HG02678 (cell line): ENCODE data around the gene KRT1.
"Not testable (repeated sequence)": the region's sequence is repeated elsewhere in the genome, so short reads cannot be mapped to it uniquely, and the experiment has no call there.

Source experiments
- ATAC-seq: cut with Tn5 transposase; IDR thresholded peaks from one replicate; pipeline ENCODE4 v1.9.1; 2021; ENCODE audit warnings: mild to moderate bottlenecking, moderate library complexity; ENCODE audit not compliant: unreplicated experiment

The KRT1 gene

DNA sequence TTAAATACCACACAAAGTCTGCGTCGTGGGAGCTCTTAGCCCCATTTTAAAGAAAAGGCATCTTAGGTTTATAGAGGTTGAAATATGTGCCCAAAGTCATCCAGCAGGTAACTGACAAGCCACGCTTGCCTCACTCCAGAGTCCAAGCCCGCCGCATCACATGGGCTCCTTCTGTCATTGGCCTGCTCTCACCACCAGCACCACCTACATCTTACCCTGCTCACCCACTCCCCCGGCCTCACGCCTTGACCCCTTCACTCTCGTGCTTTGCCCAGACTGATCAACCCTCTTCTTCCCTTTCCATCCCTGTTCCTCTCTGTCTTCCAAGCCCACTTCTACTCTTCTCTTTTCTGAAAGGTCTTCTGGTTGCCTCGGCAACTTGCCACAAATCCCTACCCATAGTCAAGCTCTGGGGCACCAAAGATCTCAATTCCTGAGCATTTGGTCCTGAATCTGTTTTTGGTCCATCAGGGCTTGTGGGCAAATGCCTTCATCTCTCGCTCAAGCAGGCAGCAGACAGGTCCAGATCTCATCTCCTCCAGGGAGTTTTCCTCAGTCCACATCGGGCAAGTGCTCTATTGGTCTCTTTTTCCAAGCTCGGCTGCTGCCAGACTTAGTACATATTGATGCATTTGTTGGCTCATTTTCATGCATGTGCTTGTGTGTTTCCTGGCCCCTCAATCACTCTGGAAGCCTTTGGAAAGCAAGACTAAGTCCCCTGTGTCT is 3.5 kb upstream of the KRT1 start:
- no peak for ATAC-seq

DNA sequence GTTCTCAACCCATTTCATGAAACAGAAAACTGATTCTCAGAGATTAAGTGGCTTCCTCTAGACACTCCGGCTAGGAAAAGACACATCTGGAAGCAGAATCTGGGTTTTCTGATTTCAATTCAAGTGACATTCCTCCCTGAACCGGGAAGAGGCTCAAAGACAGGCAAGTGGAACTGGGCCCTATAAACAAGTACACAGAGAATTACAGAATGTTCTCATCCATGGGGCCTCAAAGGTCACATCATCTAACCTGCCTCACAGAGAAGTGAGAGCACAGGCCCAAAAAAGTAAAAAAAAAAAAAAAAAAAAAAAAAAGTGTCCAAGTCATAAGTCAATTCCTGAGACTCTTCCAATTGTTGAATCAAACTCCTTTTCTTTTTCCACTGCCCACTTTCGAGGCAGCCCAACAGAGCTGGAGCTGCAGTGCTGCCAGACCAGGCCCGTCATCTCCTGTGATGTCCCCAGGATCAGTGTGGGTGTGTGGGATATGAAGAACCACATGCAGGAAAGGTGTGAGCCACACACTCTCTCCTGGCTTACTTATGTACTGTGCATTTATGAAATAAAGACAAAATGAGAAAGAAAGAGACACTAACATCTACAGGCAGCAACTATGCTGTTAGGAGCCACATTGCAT is 2.8 kb upstream of the KRT1 start:
- ATAC-seq: no peak

DNA sequence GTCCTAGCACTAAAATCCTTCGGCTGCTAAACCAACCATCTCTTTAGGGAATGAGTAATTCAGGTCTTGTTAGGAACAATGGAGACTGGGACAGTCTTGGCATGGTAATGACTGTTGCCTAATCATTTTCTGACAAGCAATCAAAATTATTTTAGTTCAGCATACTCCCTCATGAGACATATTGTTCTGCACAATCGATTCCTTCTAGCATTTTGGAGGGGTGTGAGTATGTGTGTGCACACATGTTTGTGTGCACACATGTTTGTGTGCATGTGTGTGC is 2.1 kb upstream of the KRT1 start:
- no peak for ATAC-seq

DNA sequence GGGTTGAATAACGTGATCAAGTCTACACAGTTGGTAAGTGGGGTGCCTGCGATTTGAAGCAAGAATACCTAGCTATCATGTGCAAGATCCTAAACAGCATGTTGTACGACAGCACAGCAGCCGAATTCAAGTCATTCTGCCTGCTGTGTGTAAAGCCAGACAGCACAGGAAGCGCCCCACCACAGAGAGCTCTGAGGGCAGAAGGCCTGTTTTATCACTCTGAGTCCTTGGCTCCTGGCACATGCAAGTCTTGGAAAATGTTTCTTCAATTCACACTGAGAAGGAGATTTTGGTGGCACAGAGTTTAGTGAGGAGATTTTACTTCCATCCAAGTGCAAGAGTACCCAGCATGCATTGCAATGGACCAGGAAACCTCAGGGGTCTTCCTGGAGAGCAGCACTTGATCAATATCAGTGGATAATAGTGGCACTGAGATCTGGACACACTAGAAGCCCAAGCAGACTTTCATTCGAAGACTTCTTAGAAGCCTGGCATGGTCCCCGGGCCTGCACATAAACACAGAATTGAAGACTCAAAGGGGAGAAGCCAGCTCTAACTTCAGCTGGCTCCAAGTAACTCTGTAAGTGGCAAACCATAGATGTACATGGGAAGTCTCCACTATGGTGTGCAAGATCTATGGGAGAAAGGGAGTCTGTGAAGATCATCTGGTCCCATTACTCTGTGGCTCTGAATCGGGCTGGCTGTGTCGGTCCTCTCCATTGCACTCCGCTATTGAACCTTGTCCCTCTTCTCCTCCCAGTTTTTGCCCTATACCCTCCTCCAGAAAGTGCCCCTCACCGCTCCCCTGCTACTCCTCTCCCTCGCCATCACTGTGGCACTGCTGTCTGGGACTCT is 1.5 kb upstream of the KRT1 start:
- no peak for ATAC-seq

DNA sequence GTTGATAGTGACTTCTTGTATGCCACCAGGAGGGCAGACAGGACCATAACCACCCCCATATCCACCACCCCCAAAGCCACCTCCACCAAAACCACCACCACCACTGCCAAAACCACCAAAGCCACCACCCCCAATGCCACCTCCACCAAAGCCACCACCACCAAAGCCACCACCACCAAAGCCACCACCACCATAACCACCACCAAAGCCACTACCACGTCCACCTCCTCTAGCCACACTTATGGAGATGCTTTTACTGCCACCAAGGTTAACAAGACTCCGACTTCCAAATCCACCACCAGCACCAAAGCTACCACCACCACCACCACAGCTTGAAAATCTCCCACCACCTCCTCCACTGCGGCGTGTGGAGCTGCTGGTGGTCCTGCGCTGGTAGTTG is 332 bp downstream of the KRT1 start:
- ATAC-seq: no peak

DNA sequence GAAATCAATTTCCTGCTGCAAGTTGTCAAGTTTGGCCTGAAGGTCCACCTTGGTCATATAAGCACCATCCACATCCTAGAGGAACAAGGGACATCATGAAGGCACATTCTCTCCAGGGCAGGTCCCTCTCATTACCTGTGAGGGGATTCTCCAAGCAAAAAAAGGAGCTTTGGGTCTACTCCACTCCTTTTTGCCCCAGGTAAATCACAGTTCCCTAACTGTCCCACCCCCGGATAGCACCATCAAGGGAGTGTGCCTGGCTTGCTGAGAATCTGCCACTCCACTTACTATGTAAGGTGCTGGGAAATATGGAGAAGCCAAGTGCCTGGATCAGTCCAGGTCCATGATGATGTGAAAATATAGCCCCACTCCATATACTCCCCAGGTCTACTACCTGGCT is 2.5 kb downstream of the KRT1 start:
- ATAC-seq: no peak

DNA sequence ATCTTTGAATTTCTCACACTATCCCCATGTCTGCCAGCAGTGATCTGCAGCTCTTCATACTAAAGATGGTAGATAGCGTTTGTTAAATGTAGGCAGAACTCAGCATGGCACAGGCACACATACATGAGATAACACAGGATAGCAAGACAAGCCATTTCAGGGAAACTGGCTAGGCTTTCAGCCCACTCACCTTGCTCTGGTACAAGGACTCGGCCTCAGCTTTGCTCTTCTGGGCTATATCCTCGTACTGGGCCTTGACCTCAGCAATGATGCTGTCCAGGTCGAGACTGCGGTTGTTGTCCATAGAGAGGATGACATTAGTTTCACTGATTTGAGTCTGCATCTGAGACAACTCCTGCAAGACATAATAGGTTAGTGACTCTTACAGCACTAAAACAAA is 3.1 kb downstream of the KRT1 start:
- ATAC-seq: no peak

DNA sequence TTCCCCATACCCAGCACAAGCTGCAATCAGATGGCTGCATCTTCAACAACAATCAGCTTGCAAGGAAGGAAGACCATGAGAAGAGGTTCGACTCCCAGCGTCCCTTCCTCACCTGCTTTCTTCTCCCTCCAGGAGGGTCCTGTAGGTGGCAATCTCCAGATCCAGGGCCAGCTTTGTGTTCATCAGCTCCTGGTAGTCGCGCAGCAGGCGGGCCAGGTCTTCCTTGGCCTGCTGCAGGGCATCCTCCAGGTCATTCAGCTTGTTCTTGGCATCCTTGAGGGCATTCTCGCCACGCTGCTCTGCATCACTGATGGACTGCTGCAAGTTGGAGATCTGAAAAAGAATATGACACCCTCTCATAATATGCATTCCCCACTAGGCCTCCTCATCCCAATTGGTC is 4.0 kb downstream of the KRT1 start:
- no peak for ATAC-seq

DNA sequence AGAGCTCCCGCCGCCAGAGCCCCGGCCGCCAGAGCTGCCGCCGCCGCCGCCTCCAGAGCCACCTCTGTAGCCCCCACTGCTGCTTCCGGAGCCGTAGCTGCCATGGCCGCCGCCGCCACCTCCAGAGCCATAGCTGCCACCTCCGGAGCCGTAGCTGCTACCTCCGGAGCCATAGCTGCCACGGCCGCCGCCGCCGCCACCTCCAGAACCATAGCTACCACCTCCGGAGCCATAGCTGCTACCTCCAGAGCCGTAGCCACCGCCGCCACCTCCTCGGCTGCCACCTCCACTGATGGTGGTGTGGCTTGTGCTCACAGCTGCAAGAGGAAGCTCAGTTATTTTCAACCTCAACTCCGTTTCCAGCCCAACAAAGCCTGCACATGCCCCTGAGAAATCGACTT is 4.9 kb downstream of the KRT1 start:
- ATAC-seq: no peak

DNA sequence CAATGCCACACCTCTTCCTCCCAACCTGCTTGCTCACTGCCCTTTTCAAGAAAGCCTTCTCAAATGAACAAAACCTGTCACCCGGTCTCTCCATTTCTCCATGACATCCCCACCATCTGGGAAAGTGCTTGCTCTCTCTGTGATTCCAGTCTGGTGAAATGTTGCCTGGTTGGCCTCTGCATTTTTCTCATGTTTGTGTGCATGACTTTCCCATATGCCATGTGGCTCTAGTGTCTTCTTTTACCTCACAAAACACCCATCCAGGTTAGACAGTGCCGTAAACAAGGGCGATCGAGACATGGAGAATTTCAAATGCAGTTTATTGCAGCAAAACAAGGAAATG is 5.8 kb downstream of the KRT1 start:
- no peak for ATAC-seq

DNA sequence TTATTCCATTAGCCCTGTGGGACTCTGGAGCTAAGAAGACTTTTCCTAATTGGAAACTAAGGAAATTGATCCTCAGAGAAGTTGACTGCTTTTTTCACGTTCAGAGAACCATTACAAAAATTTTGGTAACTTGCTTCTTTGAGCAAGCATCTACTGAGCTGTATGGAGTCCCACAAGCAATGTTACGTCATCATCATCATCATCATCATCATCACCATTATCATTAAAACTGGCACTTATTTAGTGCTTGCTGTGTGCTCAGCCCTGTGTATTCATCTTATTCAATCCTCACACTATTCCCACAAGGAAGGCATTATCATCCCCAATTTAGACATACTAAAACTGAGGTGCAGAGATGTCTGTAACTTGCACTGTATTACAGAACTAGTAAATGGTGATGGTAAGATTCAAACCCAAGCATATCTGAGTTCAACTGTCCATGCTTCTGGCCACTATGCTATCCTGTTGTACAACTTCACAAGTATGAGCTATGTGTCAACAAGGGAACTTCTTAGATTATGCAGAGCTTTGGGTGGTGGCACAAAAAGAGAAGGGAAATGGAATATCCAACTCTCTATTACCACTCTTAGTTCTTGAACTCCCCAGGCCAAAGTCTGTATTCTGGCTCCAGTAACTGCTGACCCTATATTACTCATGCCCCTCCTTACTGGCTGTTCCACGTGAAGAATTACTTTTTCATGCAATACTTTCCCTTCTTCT is 6.3 kb downstream of the KRT1 start:
- no peak for ATAC-seq

DNA sequence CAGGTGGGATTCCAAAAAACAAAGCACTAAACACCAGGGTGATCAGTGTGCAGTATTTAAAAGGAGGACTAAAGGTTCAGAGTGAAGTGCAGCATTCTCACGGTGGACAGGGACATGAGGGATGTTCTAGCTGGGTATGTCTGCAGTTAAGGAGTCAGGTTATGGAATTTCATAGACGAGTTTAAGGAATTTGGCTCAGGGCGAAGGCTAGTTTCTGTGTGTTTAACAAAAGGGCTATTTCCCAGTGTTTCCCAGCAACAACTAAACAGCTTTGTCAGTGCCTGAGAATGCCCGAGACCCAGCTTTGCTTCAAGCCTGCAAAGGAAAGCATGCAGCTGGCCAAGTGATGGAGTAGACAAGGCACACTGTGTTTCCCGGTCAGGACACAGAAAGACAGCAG is 7.0 kb downstream of the KRT1 start:
- ATAC-seq: no peak

DNA sequence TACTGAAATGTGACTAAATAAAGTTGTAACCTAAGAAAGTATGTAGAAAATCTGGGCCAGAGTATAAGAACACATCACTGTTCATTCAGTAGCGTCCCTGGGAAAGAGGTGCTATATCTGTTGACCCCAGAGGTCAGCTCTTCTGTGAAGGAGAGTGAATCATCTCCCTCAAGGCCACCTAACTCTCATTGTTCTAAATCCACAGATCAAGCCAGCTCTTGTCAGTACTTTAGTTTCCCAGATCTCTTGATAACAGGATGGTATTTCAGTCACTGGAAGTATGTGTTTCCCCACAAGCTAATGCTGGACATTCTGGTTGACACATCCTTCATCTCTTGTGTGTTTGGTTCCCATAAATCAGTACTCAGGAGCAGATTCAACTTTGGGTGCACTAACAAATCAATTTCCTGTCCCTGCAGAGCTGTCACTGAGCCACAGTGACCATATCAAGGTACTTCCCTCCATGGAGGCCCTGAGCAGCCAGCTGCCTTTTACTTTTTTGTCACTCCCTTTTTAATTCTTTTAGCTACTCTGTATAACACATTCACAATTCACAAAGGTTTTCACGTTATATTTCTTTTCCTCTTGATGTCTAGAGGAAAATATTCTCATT is 7.8 kb downstream of the KRT1 start:
- ATAC-seq: no peak

DNA sequence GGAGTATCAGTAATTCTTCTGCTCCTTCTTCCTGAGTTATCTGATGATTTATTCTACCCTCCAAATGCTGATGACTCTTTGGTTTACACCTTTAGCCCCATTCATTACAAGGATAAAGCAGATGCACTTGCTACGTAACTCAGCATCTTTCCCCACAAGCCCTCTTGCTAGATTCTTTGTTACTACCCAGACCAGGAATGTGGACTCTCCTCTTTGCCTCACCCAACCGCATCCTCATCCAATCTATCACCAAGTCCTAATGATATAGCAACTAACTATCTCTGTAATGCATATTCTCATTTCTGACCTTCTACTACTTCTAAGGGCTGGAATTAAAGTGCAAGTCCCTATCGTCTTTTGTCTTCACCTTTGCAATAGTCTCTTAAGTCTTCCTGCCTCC is 9.2 kb downstream of the KRT1 start:
- ATAC-seq: no peak

DNA sequence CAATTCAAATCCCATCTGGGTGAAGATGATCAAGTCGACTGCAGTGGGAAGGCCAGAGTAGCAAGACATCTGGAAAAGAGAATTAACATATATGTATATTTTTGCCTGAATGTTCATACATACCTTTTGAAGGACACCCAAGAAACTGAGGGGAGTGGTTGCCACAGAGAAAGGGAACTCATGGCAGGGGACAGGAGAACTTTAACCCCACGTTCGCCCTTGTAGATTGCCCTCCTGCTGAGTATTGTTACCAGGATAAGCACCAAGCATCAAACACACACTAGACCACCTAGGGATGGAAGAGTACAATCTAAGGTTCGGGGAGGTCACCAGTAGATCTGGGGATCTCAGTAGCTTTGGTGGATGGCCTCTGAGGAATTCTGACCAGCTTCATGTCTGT is 9.7 kb downstream of the KRT1 start:
- no peak for ATAC-seq

DNA sequence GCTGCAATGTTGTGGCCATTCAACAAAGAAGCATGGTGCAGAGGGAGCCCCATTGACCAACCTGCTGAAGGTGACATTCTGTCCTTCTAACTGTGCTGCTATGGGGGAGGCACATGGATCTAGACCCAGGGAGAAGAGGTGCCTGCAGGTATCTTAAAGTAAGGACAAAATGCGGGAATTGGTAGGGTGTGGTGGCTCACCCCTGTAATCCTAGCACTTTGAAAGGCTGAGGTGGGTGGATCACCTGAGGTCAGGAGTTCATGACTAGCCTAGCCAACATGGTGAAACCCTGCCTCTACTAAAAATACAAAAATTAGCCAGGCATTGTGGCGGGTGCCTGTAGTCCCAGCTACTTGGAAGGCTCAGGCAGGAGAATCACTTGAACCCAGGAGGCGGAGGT is 10.3 kb downstream of the KRT1 start:
- not testable (repeated sequence) for ATAC-seq

DNA sequence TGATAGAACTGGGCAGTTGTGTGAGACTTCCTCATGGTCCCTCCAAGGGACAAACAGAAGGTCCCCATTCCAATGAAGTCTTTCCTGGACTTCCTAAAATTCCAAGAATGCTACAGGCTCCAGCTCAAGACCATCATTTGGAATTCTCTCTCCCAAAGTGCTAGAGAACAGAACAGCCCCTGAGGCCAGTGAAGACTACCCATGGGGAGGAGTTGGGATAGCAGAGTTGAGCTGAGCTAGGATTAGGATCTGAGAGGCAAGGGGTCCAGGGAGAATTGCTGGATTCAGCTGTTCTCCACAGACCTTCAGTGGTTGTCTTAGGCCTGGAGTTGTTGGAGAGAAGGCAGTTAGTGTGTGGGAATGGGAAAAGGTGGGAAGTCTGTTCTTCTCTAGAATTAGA is 10.8 kb downstream of the KRT1 start:
- ATAC-seq: no peak

DNA sequence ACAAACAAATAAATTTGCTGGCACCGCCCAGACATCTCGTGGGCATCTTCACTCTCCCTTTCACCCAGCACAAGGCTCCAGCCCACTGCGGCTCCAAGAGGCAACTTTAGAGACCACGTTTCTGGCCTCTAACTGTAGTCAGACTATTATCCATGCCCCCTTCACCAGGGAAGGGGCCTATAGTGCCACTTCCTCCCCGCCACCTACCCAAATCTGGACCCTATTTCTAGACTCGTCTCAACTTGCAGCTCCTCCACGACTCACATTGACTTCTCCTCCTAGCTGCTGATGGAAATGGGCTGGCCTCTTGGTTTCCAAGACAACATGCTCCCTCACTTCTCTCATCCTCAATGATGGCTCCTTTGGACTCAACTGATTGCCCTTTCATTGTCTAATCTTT is 12.3 kb downstream of the KRT1 start:
- ATAC-seq: no peak

DNA sequence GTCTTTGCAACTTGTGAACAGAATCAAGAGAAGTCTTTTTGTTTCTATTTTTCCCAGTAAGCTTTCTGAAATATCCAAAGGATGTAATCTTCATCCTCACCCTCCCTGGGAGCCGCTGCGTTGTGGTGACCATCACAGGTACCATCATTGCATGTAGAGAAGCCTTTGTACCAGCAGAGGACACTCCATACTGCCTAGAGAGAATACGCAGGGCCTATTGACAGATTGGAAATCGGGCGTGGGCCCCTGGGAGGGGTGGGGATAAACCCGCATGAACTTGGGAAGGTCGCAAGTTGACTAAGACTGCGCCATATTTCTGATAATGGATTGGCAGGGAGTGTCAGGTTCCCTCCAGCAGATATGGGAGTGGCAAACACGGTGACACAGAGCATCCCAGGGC is 12.7 kb downstream of the KRT1 start:
- no peak for ATAC-seq

DNA sequence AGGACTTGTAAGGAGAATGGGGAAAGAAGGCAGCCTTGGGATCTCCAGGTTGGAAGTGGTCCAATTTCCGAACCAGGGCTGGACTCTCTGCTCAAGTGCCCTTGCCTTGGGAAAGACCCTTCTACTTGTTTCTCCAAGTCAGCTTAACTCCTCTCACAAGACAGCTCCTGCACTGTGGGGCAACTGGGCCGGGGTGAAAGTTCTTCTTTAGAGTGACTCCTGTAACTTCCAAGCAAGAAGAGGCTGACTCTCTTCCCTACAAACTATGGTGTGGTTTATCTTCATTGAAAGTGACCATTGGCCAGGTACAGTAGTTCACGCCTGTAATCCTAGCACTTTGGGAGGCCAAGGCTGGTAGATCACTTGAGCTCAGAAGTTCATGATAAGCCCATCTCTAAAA is 13.7 kb downstream of the KRT1 start:
- no peak for ATAC-seq

DNA sequence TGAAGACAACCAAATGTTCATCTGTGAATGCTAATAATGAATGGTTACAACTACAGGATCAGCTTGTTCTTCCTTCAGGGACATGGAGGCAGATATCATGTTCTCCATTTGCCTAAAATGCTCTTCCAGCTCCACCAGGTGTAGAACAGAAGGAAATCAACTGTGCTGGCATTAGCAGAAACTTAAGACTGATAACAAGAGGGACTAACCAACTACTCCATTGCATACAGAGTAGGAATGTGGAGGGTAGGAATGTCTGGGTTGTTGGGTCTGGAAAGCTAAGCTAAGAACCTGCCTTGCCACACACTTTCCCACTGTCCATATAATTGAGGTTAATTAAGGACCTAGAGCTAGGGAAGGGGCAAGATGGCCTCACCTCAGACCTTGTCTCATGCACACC is 16.8 kb downstream of the KRT1 start:
- ATAC-seq: no peak

DNA sequence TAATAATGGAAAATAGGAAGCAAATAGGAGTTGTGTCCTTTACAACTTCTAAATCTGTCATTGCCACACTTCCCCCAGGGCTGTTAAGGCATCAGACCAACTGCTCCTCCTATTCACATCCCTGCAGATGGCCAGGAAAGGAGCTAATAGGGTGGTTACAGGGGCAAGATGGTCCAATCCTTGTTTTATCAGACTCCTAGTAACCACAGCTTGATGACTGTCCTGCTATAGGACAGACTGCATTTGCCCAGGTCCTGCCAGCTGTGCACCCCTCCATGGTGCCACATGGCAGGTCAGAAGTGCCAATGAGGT is 17.3 kb downstream of the KRT1 start:
- ATAC-seq: no peak
